H1 (cell line): ENCODE results near the gene ANKH. TPM values are rescaled to one million over a fixed set of nuclear protein-coding genes. Genes with fewer than 3 reads are reported as not detected.
A peak's percentile ranks its signal among the peaks of the same experiment; 100 is the strongest.

ENCODE experiments used
- CTCF ChIA-PET: fragments of 300-600 bp; sonication (Branson Sonifier 250); formaldehyde crosslinking; loops from one replicate; lab custom pipeline; 2021; ENCODE audit not compliant: partially characterized antibody; lab: Charles Lee
- POLR2A ChIA-PET: fragments of 300-600 bp; sonication (Branson Sonifier 250); formaldehyde crosslinking; loops from one replicate; lab custom pipeline; 2021; ENCODE audit warnings: inconsistent platforms; ENCODE audit not compliant: partially characterized antibody; lab: Charles Lee
- DNase-seq, 2 experiments: peaks; one replicate each; pipeline versions ENCODE4 v3.0.0 to v3.0.0-alpha.2; 2010 to 2022; ENCODE audit warnings: low spot score in 2 of 2, low read depth in 1 of 2, mixed read lengths in 1 of 2
- FAIRE-seq: peaks from 2 replicates; lab custom pipeline; 2011; peaks lifted over from hg19 to GRCh38; lab: Jason Lieb, UNC
- H2AFZ ChIP-seq: 2 replicates; pipeline ENCODE4 v1.8.1; 2012; ENCODE audit warnings: low read length, inconsistent platforms
- H2AK5ac ChIP-seq: 2 replicates; pipeline ENCODE4 v1.6.1; 2013; ENCODE audit warnings: low read depth, low read length
- H2BK120ac ChIP-seq: replicated peaks from 2 replicates; pipeline ENCODE3; 2013; ENCODE audit warnings: low read depth, low read length, inconsistent platforms
- H2BK12ac ChIP-seq: 2 replicates; pipeline ENCODE4 v1.6.1; 2013; ENCODE audit warnings: low read depth, low read length
- H2BK15ac ChIP-seq: 2 replicates; pipeline ENCODE4 v1.6.1; 2013; ENCODE audit warnings: low read length
- H2BK20ac ChIP-seq: 2 replicates; pipeline ENCODE4 v1.6.1; 2013; ENCODE audit warnings: low read length
- H2BK5ac ChIP-seq: 2 replicates; pipeline ENCODE4 v1.6.1; 2013; ENCODE audit warnings: low read depth, low read length
- H3K14ac ChIP-seq: 2 replicates; pipeline ENCODE4 v1.6.1; 2013; ENCODE audit warnings: inconsistent platforms; ENCODE audit not compliant: insufficient read length
- H3K18ac ChIP-seq: 2 replicates; pipeline ENCODE4 v1.6.1; 2013; ENCODE audit warnings: low read length; ENCODE audit errors: extremely low read depth
- H3K23ac ChIP-seq: 2 replicates; pipeline ENCODE4 v1.6.1; 2013; ENCODE audit warnings: inconsistent platforms; ENCODE audit not compliant: insufficient read length
- H3K23me2 ChIP-seq: 2 replicates; pipeline ENCODE4 v1.6.1; 2013; ENCODE audit warnings: low read depth, low read length
- H3K27ac ChIP-seq: 2 replicates; pipeline ENCODE4 v1.6.1; 2011; ENCODE audit warnings: low read depth, low read length, inconsistent platforms
- H3K27me3 ChIP-seq, 4 experiments: replicated peaks in 1 of 4; 1 replicate in 1 of 4; 2 replicates in 3 of 4; pipeline versions ENCODE4 v1.6.1 to v1.8.1; 2011 to 2013; ENCODE audit warnings: low read length in 3 of 4, mild to moderate bottlenecking in 3 of 4, inconsistent platforms in 2 of 4, mixed read lengths in 2 of 4, moderate library complexity in 1 of 4; ENCODE audit not compliant: control insufficient read depth in 3 of 4, insufficient read depth in 3 of 4; ENCODE audit errors: extremely low read depth in 1 of 4
- H3K36me3 ChIP-seq, 4 experiments: 2 replicates each; pipeline versions ENCODE4 v1.6.1 to v1.8.1; 2011 to 2013; ENCODE audit warnings: mild to moderate bottlenecking in 4 of 4, low read length in 3 of 4, moderate library complexity in 2 of 4, control low read depth in 1 of 4, inconsistent platforms in 1 of 4; ENCODE audit not compliant: insufficient read depth in 4 of 4, control insufficient read depth in 2 of 4
- H3K4ac ChIP-seq: replicated peaks from 2 replicates; pipeline ENCODE3; 2013; ENCODE audit warnings: low read length, low read depth, mixed read lengths, inconsistent platforms; ENCODE audit not compliant: insufficient read length
- H3K4me1 ChIP-seq, 4 experiments: replicated peaks in 1 of 4; 1 replicate in 1 of 4; 2 replicates in 3 of 4; pipeline versions ENCODE4 v1.6.1 to v1.8.1; 2011 to 2013; ENCODE audit warnings: low read length in 3 of 4, inconsistent platforms in 2 of 4, mixed read lengths in 1 of 4; ENCODE audit not compliant: insufficient read depth in 4 of 4, control insufficient read depth in 3 of 4
- H3K4me2 ChIP-seq, 2 experiments: 2 replicates each; pipeline versions ENCODE4 v1.6.1 to v1.8.1; 2011 to 2013; ENCODE audit warnings: low read depth in 2 of 2, low read length in 2 of 2, control low read depth in 1 of 2, inconsistent platforms in 1 of 2, mild to moderate bottlenecking in 1 of 2; ENCODE audit not compliant: insufficient read depth in 1 of 2
- H3K4me3 ChIP-seq, 4 experiments: fragments of 200-600, 300-600 bp in 1 of 4; sonication (generic), shearing (Covaris generic), sonication (Bioruptor Twin) in 1 of 4; 2 replicates each; pipeline versions ENCODE4 v1.5.1 to v1.8.1; 2011 to 2016; ENCODE audit warnings: low read length in 4 of 4, low read depth in 3 of 4, control low read depth in 2 of 4, inconsistent platforms in 2 of 4, mild to moderate bottlenecking in 2 of 4, mixed read lengths in 1 of 4, moderate library complexity in 1 of 4; ENCODE audit not compliant: insufficient read depth in 2 of 4; ENCODE audit errors: extremely low read depth in 1 of 4
- H3K56ac ChIP-seq: replicated peaks from 2 replicates; pipeline ENCODE3; 2013; ENCODE audit warnings: low read depth, mild to moderate bottlenecking, mixed read lengths, low read length, inconsistent platforms; ENCODE audit not compliant: insufficient read length
- H3K79me1 ChIP-seq: 2 replicates; pipeline ENCODE4 v1.6.1; 2013; ENCODE audit warnings: low read depth, low read length, control low read depth
- H3K79me2 ChIP-seq, 2 experiments: 2 replicates each; pipeline versions ENCODE4 v1.6.1 to v1.8.1; 2012 to 2013; ENCODE audit warnings: low read length in 2 of 2, mild to moderate bottlenecking in 2 of 2, inconsistent platforms in 1 of 2; ENCODE audit not compliant: insufficient read depth in 2 of 2, control insufficient read depth in 1 of 2
- H3K9ac ChIP-seq, 4 experiments: replicated peaks in 1 of 4; 1 replicate in 1 of 4; 2 replicates in 3 of 4; pipeline versions ENCODE4 v1.6.1 to v1.8.1; 2011 to 2013; ENCODE audit warnings: low read depth in 3 of 4, low read length in 3 of 4, control low read depth in 2 of 4, mild to moderate bottlenecking in 2 of 4, moderate library complexity in 2 of 4, inconsistent platforms in 1 of 4; ENCODE audit errors: extremely low read depth in 1 of 4
- H3K9me3 ChIP-seq, 2 experiments: 2 replicates each; pipeline versions ENCODE4 v1.6.1 to v1.8.1; 2012 to 2013; ENCODE audit warnings: mild to moderate bottlenecking in 2 of 2, moderate library complexity in 2 of 2, control low read depth in 1 of 2, inconsistent platforms in 1 of 2, low read depth in 1 of 2, low read length in 1 of 2, mixed read lengths in 1 of 2; ENCODE audit not compliant: insufficient read depth in 2 of 2
- H4K20me1 ChIP-seq, 2 experiments: replicated peaks in 1 of 2; 2 replicates each; pipeline versions ENCODE3 to v1.8.1; 2011 to 2013; ENCODE audit warnings: inconsistent platforms in 2 of 2, low read length in 2 of 2, mild to moderate bottlenecking in 1 of 2; ENCODE audit not compliant: insufficient read depth in 2 of 2, control insufficient read depth in 1 of 2
- H4K5ac ChIP-seq: 2 replicates; pipeline ENCODE4 v1.6.1; 2013; ENCODE audit warnings: low read length, low read depth, mixed read lengths, inconsistent platforms; ENCODE audit not compliant: insufficient read length
- H4K8ac ChIP-seq: 2 replicates; pipeline ENCODE4 v1.8.0; 2013; ENCODE audit warnings: mild to moderate bottlenecking, moderate library complexity, low read length, inconsistent platforms; ENCODE audit not compliant: insufficient read depth; ENCODE audit errors: extremely low read depth
- H4K91ac ChIP-seq: replicated peaks from 2 replicates; pipeline ENCODE3; 2013; ENCODE audit warnings: low read length, mixed read lengths, inconsistent platforms; ENCODE audit not compliant: insufficient read length
- BRCA1 ChIP-seq: IDR thresholded peaks from 2 replicates; pipeline ENCODE4 v1.6.1; 2012; ENCODE audit warnings: low read depth, low read length, improper control_type of control experiment
- CBX8 ChIP-seq: fragments of 300-800, 300-1000 bp; sonication (generic); IDR thresholded peaks from 2 replicates; pipeline ENCODE4 v1.7.1; 2016; ENCODE audit warnings: low read depth, low read length, borderline replicate concordance
- EZH2 ChIP-seq: fragments of 200-600 bp; sonication (generic); IDR thresholded peaks from 2 replicates; pipeline ENCODE4 v1.7.1; 2012; ENCODE audit warnings: low read depth, mild to moderate bottlenecking, moderate library complexity, low read length, inconsistent platforms; ENCODE audit not compliant: severe bottlenecking
- SAP30 ChIP-seq: fragments of 300-600 bp; sonication (generic); IDR thresholded peaks from 2 replicates; pipeline ENCODE4 v1.7.1; 2012; ENCODE audit warnings: low read length, moderate library complexity, mild to moderate bottlenecking, inconsistent platforms; ENCODE audit not compliant: insufficient read depth, insufficient replicate concordance
- SUZ12 ChIP-seq: fragments of 200-600 bp; sonication (generic); IDR thresholded peaks from 2 replicates; pipeline ENCODE4 v1.6.1; 2012; ENCODE audit warnings: mild to moderate bottlenecking, inconsistent platforms, low read length, moderate library complexity, mixed read lengths
- WGBS, 2 experiments: shearing (Covaris generic) in 1 of 2; methylation state at CpG; one replicate each; pipeline versions ENCODE4 v1.1.6 to v1.1.7; 2013 to 2015; ENCODE audit warnings: low lambda C conversion rate in 2 of 2, mixed read lengths in 2 of 2, inconsistent platforms in 1 of 2, low coverage in 1 of 2, missing lambda C conversion rate in 1 of 2; ENCODE audit not compliant: insufficient replicate concordance in 2 of 2, insufficient coverage in 1 of 2, insufficient read length in 1 of 2; ENCODE audit errors: extremely low coverage in 1 of 2, missing lambda C conversion rate in 1 of 2; 5-methylcytosine and 5-hydroxymethylcytosine counted together
- polyA plus RNA-seq, 7 experiments: library from polyadenylated mRNA; depleted of rRNA in 3 of 7; stranded (reverse) in 5 of 7; unstranded in 2 of 7; fragments of >200 nt in 5 of 7; fragments of 200-250 nt in 2 of 7; gene quantifications; 1 replicate in 5 of 7; 2 replicates in 1 of 7; 4 replicates in 1 of 7; pipeline versions ENCODE4 v1.2.1 to v1.2.3, GENCODE V29; 2011 to 2013; ENCODE audit warnings: missing spikeins in 2 of 7, mixed read lengths in 2 of 7
- total RNA-seq: library from RNA; stranded (reverse); fragmentation: NEBNext Ultra II Directional; extraction: Animal tissue kit (Norgen Biotek cat#: 25700); gene quantifications from 2 replicates; pipeline ENCODE4 v1.2.1, GENCODE V29; 2021

The ANKH gene
- total and polyA plus RNA-seq, 2 of the 8 experiments (the other 6 are each of a cell fraction or from before 2014, with no cell fraction given): 5.3 to 13.0 TPM

- no peak overlapping the region for H3K4me3 ChIP-seq
- H3K27me3 ChIP-seq: no peaks in the 10 kb centered on the region
- H3K23ac ChIP-seq: no peak overlapping the region
- CTCF ChIA-PET: interaction anchor here (1.5 to 2.5 kb wide), 2 partner anchors 11 kb away, joined by 5 to 11 read pairs; no protein-coding TSS in a partner anchor
- H3K27ac ChIP-seq: no peak overlapping the region
- no peak overlapping the region for H3K18ac ChIP-seq
- no peak overlapping the region for H4K91ac ChIP-seq
- H2BK12ac ChIP-seq: no peak overlapping the region
- no peak overlapping the region for H3K4ac ChIP-seq
- no peaks in the 10 kb centered on the region for H3K36me3 ChIP-seq
- no peaks in the 10 kb centered on the region for H4K20me1 ChIP-seq
- H2AK5ac ChIP-seq: no peak overlapping the region
- H2BK5ac ChIP-seq: peak overlapping the region; percentile 24; the same call in 1 of the 2 replicates
- no peaks in the 10 kb centered on the region for H3K79me1 ChIP-seq
- no peak overlapping the region for H2AFZ ChIP-seq
- H3K79me2 ChIP-seq: no peaks in the 10 kb centered on the region
- peaks cover 0 to 19% (median 10%) of the 10 kb centered on the region in 4 experiments; a peak in 6 of 7 replicates for H3K4me1 ChIP-seq
- H3K23me2 ChIP-seq: no peaks in the 10 kb centered on the region
- H4K8ac ChIP-seq: no peak overlapping the region
- no peak overlapping the region for H3K9ac ChIP-seq
- no peak overlapping the region for H3K4me2 ChIP-seq
- no peaks in the 10 kb centered on the region for H3K9me3 ChIP-seq
- POLR2A ChIA-PET: interaction anchor here (1.7 kb wide), 1 partner anchor 10 kb away, joined by 3 read pairs; no protein-coding TSS in a partner anchor
- H2BK120ac ChIP-seq: no peak overlapping the region
- H2BK20ac ChIP-seq: no peak overlapping the region
- no peak overlapping the region for H3K14ac ChIP-seq
- H4K5ac ChIP-seq: no peak overlapping the region
- 91% methylated on average over 5 of the region's 5 CpGs; no CpG with 5 or more reads in 1 of the 2 experiments for WGBS, 2 experiments
- FAIRE-seq (no peak), DNase-seq (no peak)
- no peak overlapping the region for H2BK15ac ChIP-seq
- no peak overlapping the region for H3K56ac ChIP-seq
- TF ChIP-seq CBX8 (no peak), SUZ12 (no peak), SAP30 (no peak), EZH2 (no peak), BRCA1 (no peak)
Measured at GRCh38 chr5:14738050-14738449, 133.5 kb downstream of the ANKH start.
